DLD1 (cell line): ENCODE data around the gene KIF16B.

Source experiments
- in situ Hi-C: cut with HindIII; loops from 2 replicates; pipeline ENCODE4 v1.10.0; 2017; ENCODE audit warnings: low sequenced_read_pairs

KIF16B gene

DNA sequence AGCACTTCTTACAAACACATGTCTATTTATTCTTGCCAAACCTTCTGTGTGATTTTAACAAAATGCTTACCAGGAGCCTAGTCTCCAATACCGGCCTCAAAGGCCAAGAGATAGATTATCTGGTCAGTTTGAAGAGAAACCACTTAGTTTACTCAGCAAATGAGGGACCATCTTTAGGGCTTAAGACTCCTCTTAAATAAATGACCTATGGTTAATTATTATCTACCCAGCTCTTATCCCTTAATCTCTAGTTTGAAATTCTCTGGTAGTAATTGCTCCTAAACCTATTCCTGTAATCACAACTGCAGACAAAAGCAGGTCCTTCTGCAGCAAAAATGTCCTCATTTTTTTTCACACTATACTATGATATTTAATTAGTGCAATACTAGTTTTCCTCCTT lies 301.8 kb downstream of the KIF16B start:
- in situ Hi-C loops: loop anchor here (25.0 kb wide), 1 partner anchor 159 kb away; no protein-coding TSS in a partner anchor

DNA sequence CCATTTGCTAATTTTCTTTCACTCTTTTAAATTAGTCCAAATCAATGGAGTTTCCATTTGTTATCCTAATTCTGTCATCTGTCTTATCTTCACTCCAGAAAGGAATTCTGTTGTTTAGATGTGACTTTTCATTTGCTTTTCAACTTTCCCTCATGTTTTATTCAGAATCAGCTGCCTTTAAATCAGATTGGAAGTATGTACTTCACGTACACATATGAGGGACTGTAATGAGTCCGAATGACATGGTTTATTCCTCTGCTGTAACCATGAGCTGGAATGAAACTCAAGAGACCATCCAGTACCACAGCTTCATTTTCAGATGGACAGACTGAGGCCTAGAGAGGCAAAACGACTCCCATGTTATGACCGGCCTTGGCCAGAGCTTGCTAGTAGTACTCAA lies 302.3 kb downstream of the KIF16B start:
- in situ Hi-C loops: loop anchor here (25.0 kb wide), 1 partner anchor 159 kb away; no protein-coding TSS in a partner anchor

DNA sequence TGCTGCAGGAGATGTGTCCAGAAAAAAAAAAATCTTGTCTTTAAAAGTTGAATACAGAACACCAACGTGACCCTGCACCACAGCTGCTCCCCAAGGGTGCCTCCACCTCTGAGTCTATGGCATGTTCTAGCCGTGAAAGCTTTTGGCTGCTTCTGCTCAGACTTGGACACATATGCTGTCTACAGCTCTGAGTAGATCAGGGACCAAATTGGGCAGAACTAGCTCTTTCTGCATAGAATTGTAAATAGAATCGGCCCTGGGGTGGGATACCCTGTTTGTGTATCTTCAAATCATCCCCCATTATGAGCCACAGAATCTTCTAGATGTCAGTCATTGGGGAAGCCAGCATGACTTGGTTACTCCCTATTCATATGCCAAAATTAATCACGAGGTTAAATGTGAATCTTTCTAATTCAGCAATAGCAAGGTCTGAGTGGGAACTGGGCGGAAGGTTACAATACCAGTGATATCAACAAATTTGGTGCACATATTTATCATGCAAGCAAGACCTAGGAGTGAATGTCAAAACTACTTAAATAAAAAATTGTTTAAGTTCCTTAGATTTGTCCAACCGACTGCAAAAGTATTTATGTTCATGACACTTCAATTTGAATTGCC lies 302.8 kb downstream of the KIF16B start:
- in situ Hi-C loops: loop anchor here (25.0 kb wide), 1 partner anchor 158 kb away; no protein-coding TSS in a partner anchor

DNA sequence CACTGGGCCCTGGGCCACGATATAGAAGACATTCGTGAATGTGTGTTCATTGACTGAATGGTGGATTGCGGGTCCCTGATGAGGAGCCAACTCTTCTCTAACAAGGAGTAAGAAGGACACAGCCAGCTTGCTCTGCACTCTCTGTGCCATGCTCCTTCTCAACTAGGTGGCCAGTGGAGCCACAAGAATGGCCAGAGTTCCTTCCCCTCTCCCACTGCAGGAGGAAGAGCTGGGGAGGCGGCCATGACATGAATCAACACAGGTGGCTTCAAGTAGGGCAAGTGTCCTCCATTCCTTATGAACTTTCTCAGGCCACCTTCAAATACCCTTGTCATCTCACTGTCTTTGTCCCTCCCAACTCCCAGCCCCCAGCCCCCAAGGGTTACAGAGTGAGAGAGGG lies 305.7 kb downstream of the KIF16B start:
- in situ Hi-C loops: loop anchor here (25.0 kb wide), 1 partner anchor 155 kb away; no protein-coding TSS in a partner anchor

DNA sequence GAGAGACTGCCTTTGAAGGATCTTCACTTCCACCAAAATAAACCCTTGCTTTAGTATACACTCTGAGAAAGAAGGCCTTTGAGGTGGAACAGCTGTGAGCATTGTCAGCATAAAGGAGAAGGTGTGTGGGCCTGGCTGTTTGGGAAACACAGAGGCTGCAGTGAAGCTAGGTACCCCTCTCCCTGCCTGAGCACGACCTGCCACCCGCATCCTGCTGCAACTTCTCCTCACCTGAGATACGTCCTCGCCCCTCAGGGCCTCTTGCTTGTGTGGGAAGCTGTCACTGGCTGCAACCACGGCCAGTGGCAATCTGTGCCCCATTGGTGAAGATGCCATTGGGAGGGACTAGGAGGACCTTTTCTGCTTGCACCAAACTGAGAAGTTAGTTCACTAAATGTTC lies 307.9 kb downstream of the KIF16B start:
- in situ Hi-C loops: loop anchor here (25.0 kb wide), 1 partner anchor 153 kb away; no protein-coding TSS in a partner anchor

DNA sequence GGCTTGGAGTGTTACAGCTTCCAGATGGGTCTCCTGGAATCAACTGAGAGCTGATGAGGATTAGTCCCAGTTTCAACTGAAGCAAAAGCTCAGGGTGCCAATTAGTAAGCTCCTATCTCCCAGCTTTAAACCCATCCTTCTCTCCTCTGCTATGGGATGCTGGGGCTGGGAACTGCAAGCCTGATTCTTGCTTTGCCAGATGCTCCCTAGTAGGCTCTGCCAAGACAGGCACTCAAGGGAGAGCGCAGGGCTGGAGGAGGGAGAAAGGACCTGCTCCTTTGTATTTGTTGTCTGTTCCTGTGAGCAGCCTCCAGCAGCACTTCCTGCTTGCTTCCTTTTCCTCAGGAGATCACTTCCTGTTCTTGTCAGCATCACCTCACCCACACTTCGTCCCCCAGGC lies 309.7 kb downstream of the KIF16B start:
- in situ Hi-C loops: loop anchor here (25.0 kb wide), 1 partner anchor 151 kb away; no protein-coding TSS in a partner anchor

DNA sequence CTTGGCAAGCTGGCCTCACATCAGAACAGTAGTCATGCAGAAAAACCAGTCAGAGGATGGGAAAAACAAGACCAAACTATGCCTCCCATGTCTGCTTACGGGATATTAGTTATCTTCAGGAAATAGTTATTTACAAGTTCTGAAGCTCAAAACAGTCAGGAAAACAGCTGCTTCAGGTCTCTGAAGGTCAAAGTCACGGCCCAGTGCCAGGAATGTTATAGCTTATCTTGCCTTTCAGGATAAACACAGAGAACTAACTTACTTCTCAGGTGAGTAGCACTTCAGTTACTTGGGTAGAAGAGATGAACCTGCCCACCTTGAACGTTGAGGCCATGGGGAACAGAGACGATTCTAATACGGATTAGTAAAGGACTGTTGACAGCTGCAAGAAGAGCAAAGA lies 310.7 kb downstream of the KIF16B start:
- in situ Hi-C loops: loop anchor here (25.0 kb wide), 1 partner anchor 150 kb away; no protein-coding TSS in a partner anchor

DNA sequence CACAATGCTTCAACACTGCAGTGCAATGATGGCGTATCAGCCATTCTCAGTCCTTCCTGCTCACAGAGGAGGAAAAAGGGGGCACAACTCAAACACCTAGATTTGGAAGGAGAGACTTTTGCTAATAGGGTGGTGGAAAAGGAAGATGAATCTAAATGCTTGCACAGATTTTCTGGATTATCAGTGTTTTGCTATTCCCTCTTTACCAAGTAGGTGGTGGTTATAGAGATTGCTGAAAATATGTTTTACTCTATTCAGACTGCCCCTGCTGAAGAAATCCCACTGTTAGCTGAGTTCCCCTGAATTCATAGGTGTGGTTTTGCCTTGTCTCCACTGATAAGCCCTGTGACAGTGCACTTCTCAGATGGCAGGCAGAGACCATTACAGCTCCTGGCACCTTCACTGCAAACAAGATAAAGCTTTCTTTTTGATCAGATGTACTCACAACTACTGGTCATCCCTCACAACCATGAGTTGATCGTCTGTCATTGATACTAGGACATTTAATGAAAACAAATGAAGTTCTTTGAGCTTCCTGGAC lies 311.4 kb downstream of the KIF16B start:
- in situ Hi-C loops: loop anchor here (25.0 kb wide), 1 partner anchor 150 kb away; no protein-coding TSS in a partner anchor

DNA sequence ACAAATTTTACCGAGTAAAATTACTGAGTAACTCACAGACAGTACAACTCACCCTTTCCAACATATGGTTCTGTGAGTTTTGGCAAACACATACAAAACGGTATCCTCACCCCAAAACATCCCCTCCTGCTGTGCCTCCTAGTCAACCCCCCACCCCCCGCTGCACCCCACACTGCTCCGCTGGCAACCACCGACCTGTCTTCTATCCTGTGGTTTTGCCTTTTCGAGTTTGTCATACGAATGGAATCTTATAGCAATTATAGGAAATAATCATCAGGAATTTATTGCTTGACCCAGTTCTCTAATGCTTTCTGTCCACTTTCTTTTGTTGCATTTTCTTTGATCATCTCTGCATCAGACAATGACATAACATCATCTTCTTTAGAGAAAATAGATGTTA lies 312.3 kb downstream of the KIF16B start:
- in situ Hi-C loops: loop anchor here (25.0 kb wide), 1 partner anchor 149 kb away; no protein-coding TSS in a partner anchor

DNA sequence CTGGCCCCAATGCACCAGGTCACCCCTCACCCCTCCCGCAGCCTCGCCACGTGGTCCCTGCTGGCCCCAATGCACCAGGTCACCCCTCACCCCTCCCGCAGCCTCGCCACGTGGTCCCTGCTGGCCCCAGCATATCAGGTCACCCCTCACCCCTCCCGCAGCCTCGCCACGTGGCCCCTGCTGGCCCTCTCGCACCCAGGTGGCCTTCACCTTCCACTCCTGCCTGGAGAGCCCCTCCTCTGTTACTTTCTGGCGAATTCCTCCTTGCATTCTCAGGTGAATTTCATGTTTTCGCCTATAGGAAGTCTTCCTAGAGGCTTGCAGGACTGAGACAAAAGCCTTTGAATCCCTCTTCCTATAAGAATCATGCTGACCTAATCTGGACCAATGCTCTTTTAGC lies 313.1 kb downstream of the KIF16B start:
- in situ Hi-C loops: loop anchor here (25.0 kb wide), 1 partner anchor 148 kb away; no protein-coding TSS in a partner anchor

DNA sequence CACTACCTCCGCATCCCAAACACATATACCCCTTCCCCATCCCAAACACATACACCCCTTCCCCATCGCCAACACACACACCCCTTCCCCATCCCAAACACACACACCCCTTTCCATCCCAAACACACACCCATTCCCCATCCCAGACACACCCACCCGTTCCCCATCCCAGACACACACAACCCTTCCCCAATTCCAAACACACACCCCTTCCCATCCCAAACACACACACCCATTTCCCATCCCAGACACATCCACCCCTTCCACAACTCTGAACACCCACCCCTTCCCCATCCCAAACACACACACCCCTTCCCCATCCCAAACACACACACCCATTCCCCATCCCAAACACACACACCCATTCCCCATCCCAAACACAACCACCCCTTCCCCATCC lies 314.5 kb downstream of the KIF16B start:
- in situ Hi-C loops: loop anchor here (25.0 kb wide), 1 partner anchor 146 kb away; no protein-coding TSS in a partner anchor

DNA sequence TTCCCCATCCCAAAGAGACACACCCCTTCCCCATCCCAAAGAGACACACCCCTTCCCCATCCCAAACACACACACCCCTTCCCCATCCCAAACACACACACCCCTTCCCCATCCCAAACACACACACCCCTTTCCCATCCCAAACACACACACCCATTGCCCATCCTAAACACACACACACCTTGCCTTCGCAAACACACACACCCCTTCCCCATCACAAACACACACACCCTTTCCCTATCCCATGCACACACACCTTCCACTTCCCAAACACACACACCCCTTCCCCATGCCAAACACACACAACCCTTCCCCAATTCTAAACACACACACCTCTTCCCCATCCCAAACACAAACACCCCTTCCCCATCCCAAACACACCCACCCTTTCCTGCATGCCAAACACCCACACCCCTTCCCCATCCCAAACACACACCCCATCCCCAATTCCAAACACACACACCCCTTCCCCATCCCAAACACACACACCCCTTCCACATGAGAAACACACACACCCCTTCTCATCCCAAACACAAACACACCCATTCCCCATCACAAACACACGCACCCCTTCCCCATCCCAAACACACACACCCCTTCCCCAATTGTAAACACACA lies 315.3 kb downstream of the KIF16B start:
- in situ Hi-C loops: loop anchor here (25.0 kb wide), 1 partner anchor 146 kb away; no protein-coding TSS in a partner anchor

DNA sequence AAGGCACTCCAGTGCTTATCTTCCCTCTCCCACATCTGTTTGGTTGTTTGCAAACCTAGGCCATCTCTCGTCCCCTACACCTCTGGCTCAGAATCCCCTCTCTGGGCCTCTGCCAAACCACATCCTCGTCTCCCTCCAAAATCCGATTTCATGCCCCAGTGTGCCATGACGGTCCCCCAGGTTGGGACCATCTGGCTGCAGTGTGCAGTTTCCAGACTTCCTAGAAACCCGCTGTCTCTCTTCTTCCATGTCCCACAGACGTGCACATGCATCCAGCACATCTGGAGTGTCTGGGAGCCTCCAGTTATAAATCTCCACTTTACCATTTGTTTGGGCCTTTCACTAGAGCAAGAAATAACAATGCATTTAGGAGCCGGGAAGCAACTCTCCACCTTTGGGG lies 316.2 kb downstream of the KIF16B start:
- in situ Hi-C loops: loop anchor here (25.0 kb wide), 1 partner anchor 145 kb away; no protein-coding TSS in a partner anchor

DNA sequence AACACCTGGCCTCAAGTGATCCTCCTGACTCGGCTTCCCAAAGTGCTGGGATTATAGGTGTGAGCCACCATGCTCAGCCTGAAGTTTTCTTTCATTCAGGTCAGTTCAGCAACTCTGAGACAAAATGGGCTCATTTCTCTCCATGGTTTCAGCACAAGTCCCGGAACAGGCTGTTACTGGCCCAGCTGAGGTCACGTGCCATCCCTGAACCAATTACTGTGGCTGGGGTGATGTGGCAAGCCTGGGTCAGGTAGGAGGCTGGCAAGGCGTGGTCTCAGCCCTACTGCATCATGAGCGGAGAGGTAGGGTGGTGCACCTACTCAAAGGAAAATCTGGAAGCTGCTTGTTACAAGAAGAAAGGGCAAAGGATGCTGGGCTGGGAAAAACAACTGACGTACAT lies 326.4 kb downstream of the KIF16B start:
- in situ Hi-C loops: no loop called here

DNA sequence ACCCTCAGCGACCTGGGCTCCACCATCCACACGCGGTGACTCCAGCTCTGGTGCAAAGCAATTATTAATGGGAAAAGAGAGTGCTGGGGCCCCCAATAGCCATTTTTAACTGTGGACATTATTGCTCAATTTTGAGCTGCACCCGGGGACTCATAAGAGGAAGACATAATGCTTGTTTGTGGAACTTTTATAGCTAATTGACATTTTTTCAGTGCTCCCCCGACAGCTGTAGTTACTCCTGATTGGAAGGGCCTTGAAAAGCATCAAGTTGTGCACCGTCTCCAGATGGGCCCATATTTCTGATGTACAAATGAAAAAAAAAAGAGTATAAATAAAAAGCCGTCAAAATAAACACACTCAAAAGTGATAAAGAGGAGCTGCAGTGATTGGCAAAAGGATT lies 327.0 kb downstream of the KIF16B start:
- in situ Hi-C loops: no loop called here

DNA sequence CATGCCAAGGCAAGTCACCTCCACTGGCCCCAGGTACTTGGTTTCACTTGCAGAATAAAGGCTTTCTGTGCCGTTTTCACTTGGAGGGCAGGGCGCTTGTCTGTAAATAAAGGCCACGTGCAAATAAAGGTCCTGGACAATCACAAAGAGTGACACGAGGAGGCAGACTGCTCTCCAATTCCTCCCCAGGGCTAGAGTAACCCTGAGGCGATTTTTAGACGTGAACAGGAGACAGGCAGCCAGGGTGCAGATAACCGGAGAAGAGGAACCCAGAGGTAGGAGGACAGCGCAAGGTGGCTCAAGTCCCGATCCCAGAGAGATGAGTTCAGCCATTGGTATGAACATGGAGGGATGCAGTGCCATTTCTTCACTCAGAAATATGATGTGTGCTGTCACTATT lies 327.4 kb downstream of the KIF16B start:
- in situ Hi-C loops: no loop called here

DNA sequence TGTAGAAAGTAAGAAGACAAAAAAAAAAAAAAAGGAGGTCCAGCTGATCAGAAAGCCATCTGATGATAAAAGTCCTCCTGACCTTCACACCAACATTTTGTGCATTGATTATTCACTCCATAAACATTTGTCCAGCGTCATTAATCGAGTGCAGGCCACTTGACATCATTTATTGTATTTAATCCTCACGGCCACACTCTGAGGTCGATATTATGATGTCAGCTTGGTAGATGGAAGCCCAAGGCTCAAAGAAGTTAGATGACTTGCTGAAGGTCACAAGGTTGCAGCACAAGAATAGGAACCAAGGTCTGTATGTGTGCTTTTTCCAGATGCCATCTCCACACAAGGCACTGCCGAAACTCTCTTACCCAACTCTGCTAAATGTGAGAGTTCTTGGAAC lies 328.4 kb downstream of the KIF16B start:
- in situ Hi-C loops: no loop called here

DNA sequence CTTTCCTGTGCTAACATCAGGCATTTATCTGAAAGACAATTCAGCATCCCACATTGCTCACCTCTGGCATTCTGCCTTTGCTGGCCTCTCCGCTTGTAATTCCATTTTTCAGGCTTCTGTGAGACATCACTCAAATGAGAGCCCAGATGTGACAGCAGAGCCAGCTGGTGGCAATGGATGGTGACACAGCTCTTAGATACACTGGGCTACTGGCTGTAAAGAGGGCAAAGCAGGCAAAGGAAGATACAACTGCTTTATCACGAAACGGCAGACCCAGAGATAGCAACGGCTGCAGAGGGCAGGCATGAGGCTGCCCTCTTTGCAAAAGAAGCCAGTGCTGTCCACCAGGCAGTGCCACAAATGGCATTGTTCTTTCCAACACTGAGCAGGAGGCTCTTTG lies 329.8 kb downstream of the KIF16B start:
- in situ Hi-C loops: no loop called here

DNA sequence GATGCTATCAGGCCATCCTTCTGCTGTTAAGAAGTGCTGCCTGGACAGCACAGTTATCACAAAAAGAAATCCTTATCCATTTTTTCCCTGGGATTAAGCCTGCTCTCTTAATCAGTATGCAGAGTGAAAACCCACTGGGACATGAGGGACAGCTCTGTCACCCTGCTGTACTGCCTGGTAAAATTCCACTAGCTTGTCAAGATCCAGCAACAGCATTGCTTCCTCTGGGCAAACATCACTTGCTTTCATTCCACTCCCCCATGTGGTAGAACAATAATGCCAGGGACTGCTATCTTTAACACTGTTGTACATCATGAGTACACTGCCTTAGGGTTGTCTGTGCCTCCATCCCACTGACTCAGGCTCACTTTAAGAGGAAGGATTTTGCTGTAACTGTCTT lies 331.3 kb downstream of the KIF16B start:
- in situ Hi-C loops: no loop called here

DNA sequence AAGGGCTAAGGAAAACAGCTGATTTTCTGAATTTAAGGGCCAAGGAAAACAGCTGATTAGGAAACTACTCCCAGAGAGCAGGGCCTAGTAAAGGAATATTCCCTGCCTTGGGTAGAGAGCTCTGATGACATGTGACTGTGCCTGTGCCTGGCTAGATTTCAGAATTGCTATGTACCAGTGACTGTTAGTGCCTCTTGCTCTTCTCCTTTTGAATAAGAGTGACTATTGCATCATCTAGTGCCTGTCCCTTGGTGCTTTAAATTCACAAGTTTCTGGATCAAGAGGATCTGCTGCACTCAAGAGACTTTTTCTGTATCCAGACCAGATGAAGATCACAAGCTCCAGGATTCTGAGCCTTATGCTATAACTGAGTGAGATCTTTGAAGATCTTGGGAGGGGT lies 332.9 kb downstream of the KIF16B start:
- in situ Hi-C loops: no loop called here

DNA sequence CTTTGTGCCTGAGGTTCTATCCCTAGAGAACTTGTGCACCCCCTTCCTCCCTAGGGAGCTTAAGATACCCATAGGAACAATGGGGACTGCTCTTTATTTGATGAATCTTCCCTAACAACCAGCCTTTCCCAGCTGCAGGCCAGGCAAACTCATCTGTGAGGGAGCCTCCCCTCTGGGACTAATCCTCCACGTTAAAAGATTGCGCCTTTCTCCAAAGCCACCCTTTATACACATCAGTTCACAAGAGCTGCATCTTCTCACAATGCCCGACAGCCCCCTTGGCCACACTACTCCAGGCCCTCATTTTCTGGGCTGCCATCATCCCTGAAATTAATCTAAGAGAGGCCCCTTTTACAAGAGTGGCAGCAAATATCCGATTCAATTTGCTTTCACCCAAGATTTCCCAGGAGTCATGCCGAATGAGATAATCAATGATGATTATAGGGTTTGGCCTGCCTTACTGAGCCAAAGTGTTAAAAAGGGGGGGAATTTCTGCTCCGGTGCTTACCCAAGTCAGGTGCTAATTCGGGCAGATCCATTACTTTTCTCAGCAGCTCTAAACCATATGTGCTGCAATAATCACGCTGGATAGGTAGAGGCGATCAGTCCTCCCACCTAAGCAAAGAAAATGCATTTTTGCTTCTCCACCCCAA lies 336.5 kb downstream of the KIF16B start:
- in situ Hi-C loops: no loop called here
